ENCODE data around the gene GRAP.

GRAP gene

DNA sequence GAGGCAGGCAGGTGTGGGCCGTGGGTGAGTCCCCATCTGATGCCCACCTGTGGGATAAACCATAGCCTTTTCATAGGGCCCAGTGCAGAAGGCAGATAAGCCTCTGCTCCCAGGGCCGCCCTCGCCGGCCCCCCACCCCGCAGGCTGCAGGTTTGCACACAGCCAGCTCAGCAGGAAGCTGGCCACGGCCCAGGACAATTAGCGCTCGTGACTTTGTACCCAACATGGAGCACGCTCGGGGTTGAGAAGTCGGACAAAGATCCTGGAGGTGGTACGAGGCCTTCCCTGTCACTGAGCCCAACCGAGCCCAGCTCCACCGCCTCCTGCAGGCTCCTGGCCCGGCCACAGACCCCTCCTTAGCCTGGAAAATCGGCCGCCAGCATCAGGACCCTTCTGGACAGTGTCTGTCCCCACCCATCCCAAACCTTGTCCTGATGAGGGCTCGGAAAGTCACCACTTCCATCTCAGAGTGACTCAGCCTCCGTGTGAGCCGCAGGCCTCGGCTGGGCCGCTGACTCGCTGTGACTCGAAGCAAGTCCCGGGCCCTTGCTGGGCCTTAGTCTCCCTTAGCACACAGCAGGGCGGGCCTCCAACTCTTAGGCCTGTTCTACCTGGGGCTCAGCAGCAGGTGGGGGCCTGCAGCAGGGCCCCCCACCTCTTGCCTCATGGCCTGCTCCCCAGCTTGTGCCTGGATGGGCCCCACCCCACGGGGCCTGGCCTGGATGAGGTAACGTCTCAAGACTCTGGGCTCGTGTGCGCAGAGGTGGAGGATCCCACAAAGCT lies 64.9 kb downstream of the GRAP start (continued):
- TF ChIP-seq KLF16 (tag by site-specific recombination; IDR thresholded peaks at IDR 0.05) = 0 out of 2 replicates have a peak, but pooled peaks have one; percentile 15
- no peak for TF ChIP-seq BCL11A (tag by site-specific recombination; IDR thresholded peaks at IDR 0.05; ENCODE audit: low read depth)
- TF ChIP-seq ZNF664 (tag by site-specific recombination; IDR thresholded peaks at IDR 0.05) = no peak
- 0 out of 2 replicates have a peak, but pooled peaks have one; percentile 24 for TF ChIP-seq ZNF596 (tag by site-specific recombination; IDR thresholded peaks at IDR 0.05)
- TF ChIP-seq, protein P1, sequence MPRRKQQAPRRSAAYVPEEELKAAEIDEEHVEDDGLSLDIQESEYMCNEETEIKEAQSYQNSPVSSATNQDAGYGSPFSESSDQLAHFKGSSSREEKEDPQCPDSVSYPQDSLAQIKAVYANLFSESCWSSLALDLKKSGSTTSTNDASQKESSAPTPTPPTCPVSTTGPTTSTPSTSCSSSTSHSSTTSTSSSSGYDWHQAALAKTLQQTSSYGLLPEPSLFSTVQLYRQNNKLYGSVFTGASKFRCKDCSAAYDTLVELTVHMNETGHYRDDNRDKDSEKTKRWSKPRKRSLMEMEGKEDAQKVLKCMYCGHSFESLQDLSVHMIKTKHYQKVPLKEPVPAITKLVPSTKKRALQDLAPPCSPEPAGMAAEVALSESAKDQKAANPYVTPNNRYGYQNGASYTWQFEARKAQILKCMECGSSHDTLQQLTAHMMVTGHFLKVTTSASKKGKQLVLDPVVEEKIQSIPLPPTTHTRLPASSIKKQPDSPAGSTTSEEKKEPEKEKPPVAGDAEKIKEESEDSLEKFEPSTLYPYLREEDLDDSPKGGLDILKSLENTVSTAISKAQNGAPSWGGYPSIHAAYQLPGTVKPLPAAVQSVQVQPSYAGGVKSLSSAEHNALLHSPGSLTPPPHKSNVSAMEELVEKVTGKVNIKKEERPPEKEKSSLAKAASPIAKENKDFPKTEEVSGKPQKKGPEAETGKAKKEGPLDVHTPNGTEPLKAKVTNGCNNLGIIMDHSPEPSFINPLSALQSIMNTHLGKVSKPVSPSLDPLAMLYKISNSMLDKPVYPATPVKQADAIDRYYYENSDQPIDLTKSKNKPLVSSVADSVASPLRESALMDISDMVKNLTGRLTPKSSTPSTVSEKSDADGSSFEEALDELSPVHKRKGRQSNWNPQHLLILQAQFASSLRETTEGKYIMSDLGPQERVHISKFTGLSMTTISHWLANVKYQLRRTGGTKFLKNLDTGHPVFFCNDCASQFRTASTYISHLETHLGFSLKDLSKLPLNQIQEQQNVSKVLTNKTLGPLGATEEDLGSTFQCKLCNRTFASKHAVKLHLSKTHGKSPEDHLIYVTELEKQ (tag by site-specific recombination; IDR thresholded peaks at IDR 0.05; ENCODE audit: borderline replicate concordance) = 0 out of 2 replicates have a peak, but pooled peaks have one; percentile 14
- no peak for TF ChIP-seq ZNF16 (tag by site-specific recombination; IDR thresholded peaks at IDR 0.05; ENCODE audit: low read depth)
- 0 out of 2 replicates have a peak, but pooled peaks have one; percentile 14 for TF ChIP-seq YY2 (tag by site-specific recombination; IDR thresholded peaks at IDR 0.05)
- TF ChIP-seq RBAK (tag by site-specific recombination; IDR thresholded peaks at IDR 0.05) = no peak
- TF ChIP-seq ZNF335 (tag by site-specific recombination; conservative IDR thresholded peaks at IDR 0.05) = peak; percentile 67
- peak; percentile 65; the same call in 1 of the 2 replicates for TF ChIP-seq ZSCAN30 (tag by site-specific recombination; IDR thresholded peaks at IDR 0.05)
- peak; percentile 93 for TF ChIP-seq GLIS1 (tag by site-specific recombination; IDR thresholded peaks at IDR 0.05)
- TF ChIP-seq, protein P2, sequence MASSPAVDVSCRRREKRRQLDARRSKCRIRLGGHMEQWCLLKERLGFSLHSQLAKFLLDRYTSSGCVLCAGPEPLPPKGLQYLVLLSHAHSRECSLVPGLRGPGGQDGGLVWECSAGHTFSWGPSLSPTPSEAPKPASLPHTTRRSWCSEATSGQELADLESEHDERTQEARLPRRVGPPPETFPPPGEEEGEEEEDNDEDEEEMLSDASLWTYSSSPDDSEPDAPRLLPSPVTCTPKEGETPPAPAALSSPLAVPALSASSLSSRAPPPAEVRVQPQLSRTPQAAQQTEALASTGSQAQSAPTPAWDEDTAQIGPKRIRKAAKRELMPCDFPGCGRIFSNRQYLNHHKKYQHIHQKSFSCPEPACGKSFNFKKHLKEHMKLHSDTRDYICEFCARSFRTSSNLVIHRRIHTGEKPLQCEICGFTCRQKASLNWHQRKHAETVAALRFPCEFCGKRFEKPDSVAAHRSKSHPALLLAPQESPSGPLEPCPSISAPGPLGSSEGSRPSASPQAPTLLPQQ (tag by site-specific recombination; IDR thresholded peaks at IDR 0.05) = peak; percentile 95
- TF ChIP-seq, protein P3, sequence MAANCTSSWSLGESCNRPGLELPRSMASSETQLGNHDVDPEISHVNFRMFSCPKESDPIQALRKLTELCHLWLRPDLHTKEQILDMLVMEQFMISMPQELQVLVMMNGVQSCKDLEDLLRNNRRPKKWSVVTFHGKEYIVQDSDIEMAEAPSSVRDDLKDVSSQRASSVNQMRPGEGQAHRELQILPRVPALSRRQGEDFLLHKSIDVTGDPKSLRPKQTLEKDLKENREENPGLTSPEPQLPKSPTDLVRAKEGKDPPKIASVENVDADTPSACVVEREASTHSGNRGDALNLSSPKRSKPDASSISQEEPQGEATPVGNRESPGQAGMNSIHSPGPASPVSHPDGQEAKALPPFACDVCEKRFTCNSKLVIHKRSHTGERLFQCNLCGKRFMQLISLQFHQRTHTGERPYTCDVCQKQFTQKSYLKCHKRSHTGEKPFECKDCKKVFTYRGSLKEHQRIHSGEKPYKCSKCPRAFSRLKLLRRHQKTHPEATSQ (tag by site-specific recombination; IDR thresholded peaks at IDR 0.05) = no peak
- TF ChIP-seq ZNF623 (tag by site-specific recombination; IDR thresholded peaks at IDR 0.05) = 0 out of 2 replicates have a peak, but pooled peaks have one; percentile 28
- TF ChIP-seq, protein P4, sequence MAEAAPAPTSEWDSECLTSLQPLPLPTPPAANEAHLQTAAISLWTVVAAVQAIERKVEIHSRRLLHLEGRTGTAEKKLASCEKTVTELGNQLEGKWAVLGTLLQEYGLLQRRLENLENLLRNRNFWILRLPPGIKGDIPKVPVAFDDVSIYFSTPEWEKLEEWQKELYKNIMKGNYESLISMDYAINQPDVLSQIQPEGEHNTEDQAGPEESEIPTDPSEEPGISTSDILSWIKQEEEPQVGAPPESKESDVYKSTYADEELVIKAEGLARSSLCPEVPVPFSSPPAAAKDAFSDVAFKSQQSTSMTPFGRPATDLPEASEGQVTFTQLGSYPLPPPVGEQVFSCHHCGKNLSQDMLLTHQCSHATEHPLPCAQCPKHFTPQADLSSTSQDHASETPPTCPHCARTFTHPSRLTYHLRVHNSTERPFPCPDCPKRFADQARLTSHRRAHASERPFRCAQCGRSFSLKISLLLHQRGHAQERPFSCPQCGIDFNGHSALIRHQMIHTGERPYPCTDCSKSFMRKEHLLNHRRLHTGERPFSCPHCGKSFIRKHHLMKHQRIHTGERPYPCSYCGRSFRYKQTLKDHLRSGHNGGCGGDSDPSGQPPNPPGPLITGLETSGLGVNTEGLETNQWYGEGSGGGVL (tag by site-specific recombination; IDR thresholded peaks at IDR 0.05) = no peak; the same call in 1 of the 2 replicates
- TF ChIP-seq ZBTB20 (tag by site-specific recombination; IDR thresholded peaks at IDR 0.05) = peak; percentile 74
- no peak for TF ChIP-seq ZNF658 (tag by site-specific recombination; IDR thresholded peaks at IDR 0.05)
- no peak for TF ChIP-seq ZNF248 (tag by site-specific recombination; IDR thresholded peaks at IDR 0.05)
- TF ChIP-seq ZNF10 (tag by site-specific recombination; IDR thresholded peaks at IDR 0.05) = peak; percentile 76; the same call in 1 of the 2 replicates
- TF ChIP-seq ZFP69B (tag by site-specific recombination; IDR thresholded peaks at IDR 0.05) = peak; percentile 96
- TF ChIP-seq, protein P5, sequence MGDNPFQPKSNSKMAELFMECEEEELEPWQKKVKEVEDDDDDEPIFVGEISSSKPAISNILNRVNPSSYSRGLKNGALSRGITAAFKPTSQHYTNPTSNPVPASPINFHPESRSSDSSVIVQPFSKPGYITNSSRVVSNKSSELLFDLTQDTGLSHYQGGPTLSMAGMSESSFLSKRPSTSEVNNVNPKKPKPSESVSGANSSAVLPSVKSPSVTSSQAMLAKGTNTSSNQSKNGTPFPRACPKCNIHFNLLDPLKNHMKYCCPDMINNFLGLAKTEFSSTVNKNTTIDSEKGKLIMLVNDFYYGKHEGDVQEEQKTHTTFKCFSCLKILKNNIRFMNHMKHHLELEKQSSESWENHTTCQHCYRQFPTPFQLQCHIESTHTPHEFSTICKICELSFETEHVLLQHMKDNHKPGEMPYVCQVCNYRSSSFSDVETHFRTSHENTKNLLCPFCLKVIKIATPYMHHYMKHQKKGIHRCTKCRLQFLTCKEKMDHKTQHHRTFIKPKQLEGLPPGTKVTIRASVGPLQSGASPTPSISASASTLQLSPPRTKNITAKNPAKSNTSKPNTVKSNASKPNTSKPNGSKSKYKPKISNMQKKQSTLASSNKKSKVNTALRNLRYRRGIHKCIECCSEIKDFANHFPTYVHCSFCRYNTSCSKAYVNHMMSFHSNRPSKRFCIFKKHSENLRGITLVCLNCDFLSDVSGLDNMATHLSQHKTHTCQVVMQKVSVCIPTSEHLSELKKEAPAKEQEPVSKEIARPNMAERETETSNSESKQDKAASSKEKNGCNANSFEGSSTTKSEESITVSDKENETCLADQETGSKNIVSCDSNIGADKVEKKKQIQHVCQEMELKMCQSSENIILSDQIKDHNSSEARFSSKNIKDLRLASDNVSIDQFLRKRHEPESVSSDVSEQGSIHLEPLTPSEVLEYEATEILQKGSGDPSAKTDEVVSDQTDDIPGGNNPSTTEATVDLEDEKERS (tag by site-specific recombination; IDR thresholded peaks at IDR 0.05) = no peak
- TF ChIP-seq SP7 (tag by site-specific recombination; IDR thresholded peaks at IDR 0.05) = peak; percentile 67
- no peak for TF ChIP-seq ZNF610 (tag by site-specific recombination; IDR thresholded peaks at IDR 0.05; ENCODE audit: borderline replicate concordance)
- no peak for TF ChIP-seq ZNF677 (tag by site-specific recombination; IDR thresholded peaks at IDR 0.05)
- peak; percentile 63; the same call in 1 of the 2 replicates for TF ChIP-seq TRIM28 (IDR thresholded peaks at IDR 0.05; ENCODE audit: borderline replicate concordance, low read length)
- TF ChIP-seq OSR2 (tag by site-specific recombination; IDR thresholded peaks at IDR 0.05) = peak; percentile 52; the same call in 1 of the 2 replicates
- TF ChIP-seq ZNF660 (tag by site-specific recombination; IDR thresholded peaks at IDR 0.05) = 0 out of 2 replicates have a peak, but pooled peaks have one; percentile 64
- peak; percentile 73 for TF ChIP-seq ZNF423 (tag by site-specific recombination; IDR thresholded peaks at IDR 0.05)
- TF ChIP-seq ZFP37 (tag by site-specific recombination; IDR thresholded peaks at IDR 0.05) = peak; percentile 42; the same call in 1 of the 2 replicates

Data from HEK293 (cell line).